H9 (cell line): ENCODE results near the gene RSPH10B. TPM values are rescaled to one million over a fixed set of nuclear protein-coding genes. Genes with fewer than 3 reads are reported as not detected.
"Not testable (repeated sequence)": the region's sequence is repeated elsewhere in the genome, so short reads cannot be mapped to it uniquely, and the experiment has no call there.

Experiments
- DNase-seq: peaks from one replicate; pipeline ENCODE4 v3.0.0-alpha.2; 2017
- H2AFZ ChIP-seq: one replicate; pipeline ENCODE4 v1.6.1; 2013; ENCODE audit warnings: mild to moderate bottlenecking, low read length, control low read depth, moderate library complexity
- H2AK5ac ChIP-seq: 2 replicates; pipeline ENCODE4 v1.6.1; 2013; ENCODE audit warnings: low read length, control low read depth, mixed read lengths; ENCODE audit not compliant: insufficient read length
- H2BK120ac ChIP-seq: one replicate; pipeline ENCODE4 v1.6.1; 2013; ENCODE audit warnings: low read depth, mild to moderate bottlenecking, low read length, control low read depth, inconsistent platforms; ENCODE audit not compliant: poor library complexity, severe bottlenecking
- H2BK12ac ChIP-seq: 2 replicates; pipeline ENCODE4 v1.6.1; 2013; ENCODE audit warnings: low read length, control low read depth, mixed read lengths, low read depth; ENCODE audit not compliant: insufficient read length
- H2BK15ac ChIP-seq: 2 replicates; pipeline ENCODE4 v1.6.1; 2013; ENCODE audit warnings: low read depth, low read length, control low read depth
- H2BK20ac ChIP-seq: one replicate; pipeline ENCODE4 v1.6.1; 2013; ENCODE audit warnings: low read depth, mild to moderate bottlenecking, low read length, control low read depth, inconsistent platforms; ENCODE audit not compliant: poor library complexity, severe bottlenecking
- H2BK5ac ChIP-seq: 2 replicates; pipeline ENCODE4 v1.6.1; 2013; ENCODE audit warnings: low read length, control low read depth, mixed read lengths; ENCODE audit not compliant: insufficient read length
- H3K14ac ChIP-seq: 2 replicates; pipeline ENCODE4 v1.6.1; 2013; ENCODE audit warnings: low read length, control low read depth; ENCODE audit not compliant: insufficient read depth
- H3K18ac ChIP-seq: 2 replicates; pipeline ENCODE4 v1.6.1; 2013; ENCODE audit warnings: low read depth, mild to moderate bottlenecking, mixed read lengths, low read length, control low read depth; ENCODE audit not compliant: insufficient read length
- H3K23ac ChIP-seq: 2 replicates; pipeline ENCODE4 v1.6.1; 2013; ENCODE audit warnings: low read length, control low read depth, mixed read lengths, low read depth; ENCODE audit not compliant: insufficient read length
- H3K23me2 ChIP-seq: 2 replicates; pipeline ENCODE4 v1.6.1; 2013; ENCODE audit warnings: low read depth, mild to moderate bottlenecking, mixed read lengths, low read length, control low read depth; ENCODE audit not compliant: insufficient read length, poor library complexity, severe bottlenecking
- H3K27ac ChIP-seq: 2 replicates; pipeline ENCODE4 v1.5.1; 2013; ENCODE audit warnings: low read length, control low read depth, mixed read lengths, low read depth; ENCODE audit not compliant: insufficient read length
- H3K27me3 ChIP-seq: 2 replicates; pipeline ENCODE4 v1.6.1; 2013; ENCODE audit warnings: low read length, control low read depth, inconsistent platforms; ENCODE audit not compliant: insufficient read depth
- H3K4ac ChIP-seq: 2 replicates; pipeline ENCODE4 v1.6.1; 2013; ENCODE audit warnings: low read depth, mild to moderate bottlenecking, control low read depth, inconsistent platforms, low read length, moderate library complexity
- H3K4me1 ChIP-seq: 2 replicates; pipeline ENCODE4 v1.6.1; 2013; ENCODE audit warnings: low read length, control low read depth, inconsistent platforms; ENCODE audit not compliant: insufficient read depth
- H3K4me2 ChIP-seq: 2 replicates; pipeline ENCODE4 v1.6.1; 2013; ENCODE audit warnings: low read length, control low read depth, mixed read lengths; ENCODE audit not compliant: insufficient read length, insufficient read depth
- H3K56ac ChIP-seq: 2 replicates; pipeline ENCODE4 v1.6.1; 2013; ENCODE audit warnings: low read depth, mild to moderate bottlenecking, mixed read lengths, low read length, control low read depth; ENCODE audit not compliant: insufficient read length
- H3K79me1 ChIP-seq: 2 replicates; pipeline ENCODE4 v1.6.1; 2013; ENCODE audit warnings: low read depth, mild to moderate bottlenecking, moderate library complexity, low read length, control low read depth, inconsistent platforms; ENCODE audit not compliant: insufficient read depth, poor library complexity, severe bottlenecking
- H3K79me2 ChIP-seq: 2 replicates; pipeline ENCODE4 v1.6.1; 2013; ENCODE audit warnings: low read length, control low read depth, inconsistent platforms; ENCODE audit not compliant: insufficient read depth
- H3K9ac ChIP-seq: 2 replicates; pipeline ENCODE4 v1.6.1; 2013; ENCODE audit warnings: low read length, control low read depth, mixed read lengths; ENCODE audit not compliant: insufficient read length; ENCODE audit errors: extremely low read depth
- H3K9me3 ChIP-seq: one replicate; pipeline ENCODE4 v1.6.1; 2013; ENCODE audit warnings: low read depth, low read length, inconsistent platforms; ENCODE audit not compliant: control insufficient read depth
- H3T11ph ChIP-seq: one replicate; pipeline ENCODE4 v1.6.1; 2013; ENCODE audit warnings: mild to moderate bottlenecking, low read length, control low read depth, inconsistent platforms
- H4K20me1 ChIP-seq: one replicate; pipeline ENCODE4 v1.6.1; 2013; ENCODE audit not compliant: control insufficient read depth, insufficient read length, insufficient read depth
- H4K5ac ChIP-seq: 2 replicates; pipeline ENCODE4 v1.6.1; 2013; ENCODE audit warnings: low read depth, mild to moderate bottlenecking, mixed read lengths, low read length, control low read depth; ENCODE audit not compliant: insufficient read length
- H4K8ac ChIP-seq: replicated peaks from 2 replicates; pipeline ENCODE4 v1.6.1; 2013; ENCODE audit warnings: low read length, control low read depth, mixed read lengths, low read depth; ENCODE audit not compliant: insufficient read length
- H4K91ac ChIP-seq: 2 replicates; pipeline ENCODE4 v1.6.1; 2013; ENCODE audit warnings: low read depth, mild to moderate bottlenecking, moderate library complexity, mixed read lengths, low read length, control low read depth; ENCODE audit not compliant: insufficient read length
- H3K27ac Mint-ChIP-seq, 3 experiments: 2 replicates in 2 of 3; 3 replicates in 1 of 3; pipeline ENCODE4 v1.8.0; 2020 to 2021; ENCODE audit warnings: mixed read lengths in 3 of 3, mild to moderate bottlenecking in 1 of 3, moderate library complexity in 1 of 3
- H3K27me3 Mint-ChIP-seq: 2 replicates; pipeline ENCODE4 v1.8.0; 2021; ENCODE audit warnings: low read depth, mild to moderate bottlenecking, moderate library complexity, mixed read lengths
- H3K36me3 Mint-ChIP-seq, 3 experiments: 2 replicates in 2 of 3; 3 replicates in 1 of 3; pipeline ENCODE4 v1.8.0; 2020 to 2021; ENCODE audit warnings: low read depth in 3 of 3, mixed read lengths in 3 of 3; ENCODE audit not compliant: insufficient read depth in 1 of 3
- H3K4me1 Mint-ChIP-seq, 2 experiments: 2 replicates each; pipeline ENCODE4 v1.8.0; 2020; ENCODE audit warnings: mixed read lengths in 2 of 2
- H3K4me3 Mint-ChIP-seq, 2 experiments: 2 replicates in 1 of 2; 3 replicates in 1 of 2; pipeline ENCODE4 v1.8.0; 2020 to 2021; ENCODE audit warnings: mild to moderate bottlenecking in 2 of 2, mixed read lengths in 2 of 2, moderate library complexity in 1 of 2
- H3K9me3 Mint-ChIP-seq, 2 experiments: 2 replicates in 1 of 2; 3 replicates in 1 of 2; pipeline ENCODE4 v1.8.0; 2020; ENCODE audit warnings: mild to moderate bottlenecking in 2 of 2, mixed read lengths in 2 of 2, moderate library complexity in 1 of 2
- WGBS: extraction: QIAGEN DNeasy Blood & Tissue Kit; methylation state at CpG from one replicate; pipeline ENCODE4 v1.1.7; 2013; ENCODE audit warnings: missing lambda C conversion rate, low lambda C conversion rate, mixed read lengths; ENCODE audit not compliant: insufficient read length; ENCODE audit errors: extremely low coverage; 5-methylcytosine and 5-hydroxymethylcytosine counted together
- total RNA-seq: library from RNA; stranded (reverse); gene quantifications from 2 replicates; pipeline ENCODE4 v1.2.1, GENCODE V29; 2021

RSPH10B gene
- total RNA-seq, 1 experiment from 2014 or later: 0.63 TPM

DNA sequence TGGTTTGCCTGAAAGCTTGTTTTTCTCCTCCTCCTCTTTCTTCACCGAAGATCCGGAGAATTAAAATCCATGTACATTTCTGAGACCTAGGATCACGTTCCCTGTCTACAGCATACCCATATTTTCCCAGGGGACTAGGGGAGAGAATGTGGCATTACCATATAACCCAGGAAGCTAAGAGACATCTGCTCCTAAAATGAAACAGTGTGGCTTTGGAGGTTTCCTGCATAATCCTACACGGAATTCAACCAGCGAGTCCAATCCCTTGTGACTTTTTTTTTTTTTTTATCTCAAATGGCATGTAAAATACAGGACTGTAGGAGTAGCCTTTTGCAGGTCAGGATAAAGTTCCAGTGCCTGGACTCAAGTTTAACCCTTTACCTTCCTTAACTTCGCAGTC is 61.7 kb downstream of the RSPH10B start:
- H3K4me2 ChIP-seq, H4K91ac ChIP-seq, H3K27ac ChIP-seq, H3K4ac ChIP-seq, H4K5ac ChIP-seq, H3K9me3 ChIP-seq, H3K4me1 ChIP-seq, H3K23ac ChIP-seq, DNase-seq, H3K9ac ChIP-seq, H2AK5ac ChIP-seq, H3K14ac ChIP-seq, H3K4me3 Mint-ChIP-seq, H3K27me3 ChIP-seq, H2AFZ ChIP-seq, H3K56ac ChIP-seq, H3K9me3 Mint-ChIP-seq, H3K23me2 ChIP-seq, H2BK120ac ChIP-seq, H3T11ph ChIP-seq, H3K79me1 ChIP-seq, H3K27me3 Mint-ChIP-seq, H3K4me1 Mint-ChIP-seq, H2BK5ac ChIP-seq, H4K8ac ChIP-seq, H3K79me2 ChIP-seq, H4K20me1 ChIP-seq, H2BK20ac ChIP-seq, H2BK12ac ChIP-seq, H3K18ac ChIP-seq, H3K27ac Mint-ChIP-seq, H2BK15ac ChIP-seq: not testable (repeated sequence)
- H3K36me3 Mint-ChIP-seq: peaks cover 3 to 26% (median 12%) of the 10 kb centered on the region in 3 experiments; a peak in 5 of 7 replicates
- WGBS: no CpG with 5 or more reads among the region's 6 CpGs

DNA sequence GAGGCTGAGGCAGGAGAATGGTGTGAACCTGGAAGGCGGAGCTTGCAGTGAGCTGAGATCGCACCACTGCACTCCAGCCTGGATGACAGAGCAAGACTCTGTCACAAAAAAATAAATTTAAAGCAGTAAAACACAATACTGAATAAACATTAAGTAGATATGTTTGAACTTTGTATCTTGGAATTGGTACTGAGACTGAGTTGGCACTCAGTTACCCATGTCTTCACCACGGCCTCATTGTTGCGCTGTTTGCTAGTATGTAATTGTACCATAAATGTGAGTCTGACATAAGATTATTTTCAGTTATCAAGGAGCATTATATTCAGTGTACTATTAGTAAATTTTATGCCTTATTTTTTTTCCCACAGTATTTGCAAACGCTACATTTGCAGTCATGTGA is 65.8 kb downstream of the RSPH10B start:
- H3K9me3 Mint-ChIP-seq, H2BK120ac ChIP-seq, H3K4me1 Mint-ChIP-seq, H4K91ac ChIP-seq, H2BK5ac ChIP-seq, H2BK12ac ChIP-seq, H3K9ac ChIP-seq, H2AK5ac ChIP-seq, H3K27ac ChIP-seq, H3K4ac ChIP-seq, H4K5ac ChIP-seq, H3K27ac Mint-ChIP-seq, H3K23ac ChIP-seq, H3K4me1 ChIP-seq, H4K8ac ChIP-seq, H3K4me2 ChIP-seq, H2AFZ ChIP-seq, H3K79me2 ChIP-seq, H3K4me3 Mint-ChIP-seq, H3K27me3 Mint-ChIP-seq, H4K20me1 ChIP-seq, H3K18ac ChIP-seq, H3K14ac ChIP-seq, H3K9me3 ChIP-seq, H2BK20ac ChIP-seq, H3K27me3 ChIP-seq, H3K79me1 ChIP-seq, H3T11ph ChIP-seq, H3K23me2 ChIP-seq, H3K56ac ChIP-seq, DNase-seq, H2BK15ac ChIP-seq: not testable (repeated sequence)
- no CpG with 5 or more reads among the region's 5 CpGs for WGBS
- peaks cover 2 to 30% (median 17%) of the 10 kb centered on the region in 3 experiments; a peak in 5 of 7 replicates for H3K36me3 Mint-ChIP-seq
